ENCODE data around the gene GTF2IRD1. TPM values are rescaled to one million over a fixed set of nuclear protein-coding genes. Genes with fewer than 3 reads are reported as not detected.

The GTF2IRD1 gene
- total RNA-seq, 1 experiment from 2014 or later, result 34.3 TPM

Other genes starting within 250 kb of the GTF2IRD1 start
- gene LAT2, start 243.9 kb upstream of the GTF2IRD1 start, total RNA-seq (2021), result 0.50 and 0.66 TPM in 2 replicates
- 73.6 and 76.6 TPM in 2 replicates for gene RFC2, start 199.5 kb upstream of the GTF2IRD1 start, total RNA-seq (2021)
- gene CLIP2, start 164.5 kb upstream of the GTF2IRD1 start, total RNA-seq (2021), result 21.6 and 22.5 TPM in 2 replicates
- gene GTF2I, start 203.8 kb downstream of the GTF2IRD1 start, total RNA-seq (2021), result 345 and 357 TPM in 2 replicates

Measured in H9 (cell line).